NOMO-1 (cell line): ENCODE data around the gene NDC80.
"Not testable (repeated sequence)": the region's sequence is repeated elsewhere in the genome, so short reads cannot be mapped to it uniquely, and the experiment has no call there.

Experiments
- DNase-seq, 2 experiments: peaks; one replicate each; lab custom pipeline; 2025; ENCODE audit not compliant: unreplicated experiment in 2 of 2; lab: John Stamatoyannopoulos, UW

Gene NDC80

GRCh38 chr18:2617401-2617998 is 46.1 kb downstream of the NDC80 start:
- no peak for DNase-seq

DNA sequence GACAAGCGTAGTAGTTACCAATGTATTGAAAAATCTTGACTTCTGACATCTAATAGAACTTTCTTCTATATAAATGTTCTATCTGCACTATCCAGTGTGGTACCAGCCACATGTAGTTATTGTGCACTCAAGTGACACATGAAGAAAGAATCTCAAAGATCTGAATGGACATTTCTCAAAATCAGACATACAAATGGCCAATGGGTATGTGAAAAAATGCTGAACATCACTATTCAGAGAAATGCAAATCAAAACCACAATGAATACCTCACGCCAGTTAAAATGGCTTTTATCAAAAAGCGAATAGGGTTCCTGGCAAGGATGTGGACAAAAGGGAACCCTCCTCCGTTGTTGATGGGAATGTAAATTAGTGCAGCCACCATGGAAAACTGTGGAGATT is 46.7 kb downstream of the NDC80 start:
- no peak for DNase-seq

- no peak for DNase-seq
Measured at GRCh38 chr18:2625217-2625616, 53.9 kb downstream of the NDC80 start.

DNA sequence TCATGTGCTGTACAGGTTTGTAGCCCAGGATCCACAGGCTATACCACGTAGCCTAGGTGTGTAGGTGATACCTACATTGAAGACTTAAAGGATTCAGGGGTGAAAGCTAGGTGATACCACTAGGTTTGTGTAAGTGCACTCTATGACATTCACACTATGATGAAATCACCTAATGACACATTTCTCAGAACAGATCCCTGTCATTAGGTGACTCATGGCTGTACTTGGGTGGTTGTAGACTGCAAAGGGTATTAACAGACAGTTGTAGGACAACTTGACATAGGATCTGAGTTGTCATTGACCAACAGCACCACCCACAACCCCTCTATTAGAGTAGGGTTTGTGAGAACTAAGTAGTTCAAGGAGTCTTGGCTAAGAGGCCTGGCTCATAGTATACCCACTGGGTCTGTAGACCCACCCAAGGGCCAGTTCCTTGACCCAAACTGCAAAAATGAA is 56.5 kb downstream of the NDC80 start:
- DNase-seq, result peak; percentile 24 to 69

- DNase-seq, result no peak
Measured at GRCh38 chr18:2629003-2629402, 57.6 kb downstream of the NDC80 start.

- no peak for DNase-seq
Measured at GRCh38 chr18:2635586-2635985, 64.2 kb downstream of the NDC80 start.

DNA sequence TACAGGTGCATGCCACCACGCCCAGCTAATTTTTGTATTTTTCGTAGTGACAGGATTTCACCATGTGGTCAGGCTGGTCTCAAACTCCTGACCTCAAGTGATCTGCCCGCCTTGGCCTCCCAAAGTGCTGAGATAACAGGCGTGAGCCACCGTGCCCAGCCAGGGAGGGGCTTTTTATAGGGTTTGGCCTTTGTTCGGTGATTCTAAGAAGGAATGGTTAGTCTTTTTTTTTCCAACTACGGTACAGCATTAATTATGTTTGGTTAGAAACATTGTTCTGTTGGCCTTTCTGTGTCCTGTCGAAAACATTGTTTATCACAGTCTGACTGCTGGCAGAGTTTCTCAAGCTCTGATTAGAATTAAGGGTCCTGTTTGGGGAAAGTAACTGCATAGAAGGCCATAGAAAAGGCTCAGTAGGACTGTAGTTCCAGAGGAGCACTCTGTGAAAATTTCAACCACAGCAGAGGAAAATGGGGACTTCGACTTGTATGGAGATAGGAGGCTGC is 64.8 kb downstream of the NDC80 start:
- no peak for DNase-seq

DNA sequence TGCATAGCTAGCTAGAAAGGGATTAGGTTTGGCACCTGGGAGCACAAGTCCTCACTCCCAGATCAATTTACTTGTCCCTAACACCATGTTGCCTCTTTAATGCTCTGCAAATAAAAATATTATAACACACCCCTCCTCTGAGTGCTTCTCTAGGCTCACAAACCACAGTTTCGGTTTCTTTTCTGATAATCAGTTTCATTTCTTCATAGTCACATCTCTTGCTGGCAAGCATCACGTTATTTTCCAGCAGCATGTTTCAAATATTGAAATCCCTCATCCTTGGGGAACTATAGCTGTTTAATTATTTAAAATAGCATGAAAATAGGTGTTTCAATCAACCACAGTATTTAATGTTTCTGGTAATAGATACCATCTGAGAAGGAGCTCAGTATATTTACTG is 70.3 kb downstream of the NDC80 start:
- DNase-seq, result peak; percentile 71 to 89

- DNase-seq, result no peak
Measured at GRCh38 chr18:2642771-2643170, 71.4 kb downstream of the NDC80 start.

DNA sequence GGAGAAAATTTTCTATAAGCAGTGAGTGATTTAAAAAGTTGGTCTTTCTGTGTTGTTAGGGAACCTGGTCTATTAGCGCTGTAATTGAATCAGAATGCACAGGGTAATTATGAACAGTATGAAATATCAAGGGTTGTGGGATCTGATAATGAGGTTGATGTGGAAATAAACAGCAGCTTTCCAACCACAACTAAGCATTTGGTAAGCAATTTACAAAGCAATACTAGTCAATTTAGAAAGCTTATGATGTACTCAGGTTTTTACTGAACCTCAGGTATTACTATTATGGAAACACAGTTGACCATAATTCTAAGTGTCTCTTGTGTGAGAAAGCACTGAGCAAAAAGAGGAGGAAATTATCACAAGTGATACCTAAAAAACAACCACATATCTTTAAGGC is 73.2 kb downstream of the NDC80 start:
- DNase-seq, result no peak

GRCh38 chr18:2651981-2652380 is 80.6 kb downstream of the NDC80 start:
- no peak for DNase-seq

GRCh38 chr18:2653467-2653866 is 82.1 kb downstream of the NDC80 start:
- peak; percentile 42 to 84 for DNase-seq

GRCh38 chr18:2654169-2654927 is 83.0 kb downstream of the NDC80 start:
- no peak for DNase-seq

- DNase-seq, result peak in 1 of 2 experiments; percentile 23
Measured at GRCh38 chr18:2654928-2655177, 83.5 kb downstream of the NDC80 start.

DNA sequence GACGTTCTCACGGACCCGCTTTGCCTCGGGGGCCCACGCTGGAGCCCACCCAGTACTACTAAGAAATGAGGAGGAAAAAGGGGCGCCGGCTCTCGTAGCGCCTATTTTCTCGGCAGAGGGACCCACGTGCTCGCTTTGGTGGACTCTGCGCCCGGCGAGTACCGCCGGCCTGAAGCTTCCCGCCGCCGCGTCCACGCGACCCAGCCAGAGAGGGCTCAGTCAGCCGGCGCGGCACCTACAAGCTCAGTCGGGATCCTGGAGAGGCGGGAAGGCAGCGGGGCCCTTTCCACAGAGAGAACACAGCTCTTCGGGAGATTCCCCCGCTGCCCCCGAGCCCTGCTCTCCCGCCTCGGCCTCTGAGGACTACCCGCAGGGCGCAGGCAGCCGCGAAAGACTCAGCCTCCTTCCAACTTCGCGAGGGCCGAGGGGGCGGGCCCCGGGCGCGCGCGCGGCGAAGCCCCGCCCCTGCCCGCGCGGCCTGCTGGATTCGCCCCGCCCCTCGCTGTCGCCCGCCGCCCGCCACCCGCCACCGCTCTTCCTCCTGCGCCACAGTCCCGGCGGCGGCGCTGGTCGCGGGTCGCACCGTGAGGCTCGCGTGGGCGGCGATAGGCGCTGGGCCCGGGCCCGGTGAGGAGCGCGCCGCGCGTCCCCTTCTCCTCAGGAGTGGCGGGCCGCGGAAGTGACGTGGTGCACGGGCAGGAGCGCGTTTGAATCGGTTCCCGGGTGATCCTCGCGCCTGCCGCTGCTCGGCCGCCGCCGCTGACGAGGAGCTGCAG is 84.0 kb downstream of the NDC80 start, which contains the start of gene SMCHD1:
Gene SMCHD1 (plus strand): TSS at position 549 of the 776 bp plus-strand sequence. CDS start 350 bp downstream, outside the sequence.
- DNase-seq, result peak; percentile 75 to 81

DNA sequence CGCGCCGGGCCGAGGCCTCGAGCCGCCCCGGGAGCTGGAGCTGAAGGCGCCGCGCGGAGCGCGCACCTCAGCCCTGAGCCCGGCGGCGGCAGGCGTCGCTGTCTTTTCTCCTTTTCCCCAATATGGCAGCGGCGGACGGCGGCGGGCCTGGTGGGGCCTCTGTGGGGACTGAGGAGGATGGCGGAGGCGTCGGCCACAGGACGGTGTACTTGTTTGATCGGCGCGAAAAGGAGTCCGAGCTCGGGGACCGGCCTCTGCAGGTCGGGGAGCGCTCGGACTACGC is 84.5 kb downstream of the NDC80 start:
- DNase-seq, result peak in 1 of 2 experiments; percentile 46

GRCh38 chr18:2656237-2656980 is 85.1 kb downstream of the NDC80 start:
- peak; percentile 54 to 58 for DNase-seq

DNA sequence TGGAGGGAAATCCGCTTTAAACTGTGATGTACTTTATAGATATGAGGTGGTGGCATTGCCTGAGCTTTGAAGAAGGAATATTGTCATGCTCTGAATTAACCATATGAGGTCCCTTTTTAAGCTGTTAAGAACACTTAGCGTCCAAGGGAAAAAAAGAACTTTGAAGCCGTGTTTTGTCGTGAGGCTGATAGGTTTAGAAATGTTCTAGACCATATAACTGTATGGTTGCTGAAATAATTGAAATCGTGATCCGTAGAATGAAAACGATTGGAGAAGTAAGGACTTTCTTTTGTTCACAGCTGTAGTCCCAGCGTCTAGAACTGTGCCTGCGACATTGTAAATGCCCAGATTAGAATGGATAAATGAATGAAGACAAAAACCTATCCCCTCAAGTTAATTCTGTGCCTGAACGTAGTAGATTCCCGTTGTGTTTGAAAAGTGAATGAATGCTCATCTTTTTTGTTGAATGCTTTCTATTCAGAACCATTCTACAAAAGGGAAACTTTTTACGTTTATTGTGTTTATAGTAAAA is 85.7 kb downstream of the NDC80 start:
- DNase-seq, result peak in 1 of 2 experiments; percentile 58

- DNase-seq, result peak; percentile 47 to 94
Measured at GRCh38 chr18:2657788-2658458, 86.6 kb downstream of the NDC80 start.

- DNase-seq, result not testable (repeated sequence)
Measured at GRCh38 chr18:2660849-2661248, 89.5 kb downstream of the NDC80 start.
